ENCODE results near the gene ZC3H12D.

DNA sequence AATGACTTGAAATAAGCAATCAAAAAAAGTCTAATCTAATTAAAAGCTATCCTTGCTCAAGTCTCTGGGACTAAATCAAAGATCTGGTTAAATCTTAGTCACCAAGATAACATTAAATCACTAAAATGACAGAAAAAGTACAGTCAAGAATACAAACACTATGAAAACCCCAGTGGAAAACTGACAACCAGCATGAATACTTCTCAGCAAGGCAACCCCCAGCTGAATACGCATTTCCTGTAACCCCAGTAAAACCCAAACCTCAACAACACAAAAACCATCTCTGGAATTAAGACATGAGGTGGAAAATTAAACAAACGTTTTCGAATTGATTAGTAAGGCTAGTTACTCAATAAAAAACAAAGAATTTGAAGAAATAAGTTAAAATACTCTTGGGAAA, 23.7 kb upstream of the ZC3H12D start:
- TF ChIP-seq, protein P1, sequence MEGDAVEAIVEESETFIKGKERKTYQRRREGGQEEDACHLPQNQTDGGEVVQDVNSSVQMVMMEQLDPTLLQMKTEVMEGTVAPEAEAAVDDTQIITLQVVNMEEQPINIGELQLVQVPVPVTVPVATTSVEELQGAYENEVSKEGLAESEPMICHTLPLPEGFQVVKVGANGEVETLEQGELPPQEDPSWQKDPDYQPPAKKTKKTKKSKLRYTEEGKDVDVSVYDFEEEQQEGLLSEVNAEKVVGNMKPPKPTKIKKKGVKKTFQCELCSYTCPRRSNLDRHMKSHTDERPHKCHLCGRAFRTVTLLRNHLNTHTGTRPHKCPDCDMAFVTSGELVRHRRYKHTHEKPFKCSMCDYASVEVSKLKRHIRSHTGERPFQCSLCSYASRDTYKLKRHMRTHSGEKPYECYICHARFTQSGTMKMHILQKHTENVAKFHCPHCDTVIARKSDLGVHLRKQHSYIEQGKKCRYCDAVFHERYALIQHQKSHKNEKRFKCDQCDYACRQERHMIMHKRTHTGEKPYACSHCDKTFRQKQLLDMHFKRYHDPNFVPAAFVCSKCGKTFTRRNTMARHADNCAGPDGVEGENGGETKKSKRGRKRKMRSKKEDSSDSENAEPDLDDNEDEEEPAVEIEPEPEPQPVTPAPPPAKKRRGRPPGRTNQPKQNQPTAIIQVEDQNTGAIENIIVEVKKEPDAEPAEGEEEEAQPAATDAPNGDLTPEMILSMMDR (IDR thresholded peaks at IDR 0.05; ENCODE audit: low read depth, low read length, poor library complexity, severe bottlenecking) = no peak
- no peak for TF ChIP-seq EZH2phosphoT487 (IDR thresholded peaks at IDR 0.05; ENCODE audit: borderline replicate concordance, low read length)

Data from DOHH2 (cell line).